ENCODE results near the gene EHMT1. TPM values are rescaled to one million over a fixed set of nuclear protein-coding genes. Genes with fewer than 3 reads are reported as not detected.
A peak's percentile ranks its signal among the peaks of the same experiment; 100 is the strongest.
"Not testable (repeated sequence)": the region's sequence is repeated elsewhere in the genome, so short reads cannot be mapped to it uniquely, and the experiment has no call there.

EHMT1 gene
- total RNA-seq, 1 experiment from 2014 or later, result 38.4 TPM

DNA sequence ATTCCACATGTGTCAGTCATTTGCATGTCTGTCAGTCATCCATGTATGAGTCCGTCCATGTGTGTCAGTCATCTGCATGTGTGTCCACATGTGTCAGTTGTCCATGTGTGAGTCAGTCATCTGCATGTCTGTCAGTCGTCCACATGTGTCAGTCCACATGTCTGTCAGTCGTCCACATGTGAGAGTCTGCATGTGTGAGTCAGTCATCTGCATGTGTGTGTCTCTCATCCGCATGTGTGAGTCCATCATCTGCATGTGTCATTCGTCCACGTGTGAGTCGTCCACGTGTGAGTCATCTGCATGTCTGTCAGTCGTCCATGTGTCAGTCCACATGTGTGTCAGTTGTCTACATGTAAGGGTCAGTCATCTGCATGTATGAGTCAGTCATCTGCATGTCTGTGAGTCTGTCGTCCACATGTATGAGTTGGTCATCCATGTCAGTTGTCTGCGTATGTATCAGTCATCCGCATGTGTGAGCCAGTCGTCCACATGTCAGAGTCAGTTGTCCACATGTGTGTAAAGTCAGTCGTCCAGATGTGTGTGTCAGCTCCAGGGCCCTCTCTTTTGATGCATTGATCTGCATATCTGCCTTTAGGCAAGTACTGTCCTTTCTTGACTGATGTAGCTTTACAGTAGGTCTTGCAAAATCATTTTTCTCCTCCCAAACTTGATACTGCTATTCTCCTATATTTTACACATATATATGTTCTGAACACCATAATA lies 186.3 kb downstream of the EHMT1 start:
- peak; percentile 15 for DNase-seq (ENCODE audit: low read depth)

GRCh38 chr9:137807721-137808703 lies 189.2 kb downstream of the EHMT1 start:
- DNase-seq (ENCODE audit: low read depth), result no peak

- no peak for DNase-seq (ENCODE audit: low read depth)
These were observed 190.3 kb downstream of the EHMT1 start for GRCh38 chr9:137809040-137809576.

DNA sequence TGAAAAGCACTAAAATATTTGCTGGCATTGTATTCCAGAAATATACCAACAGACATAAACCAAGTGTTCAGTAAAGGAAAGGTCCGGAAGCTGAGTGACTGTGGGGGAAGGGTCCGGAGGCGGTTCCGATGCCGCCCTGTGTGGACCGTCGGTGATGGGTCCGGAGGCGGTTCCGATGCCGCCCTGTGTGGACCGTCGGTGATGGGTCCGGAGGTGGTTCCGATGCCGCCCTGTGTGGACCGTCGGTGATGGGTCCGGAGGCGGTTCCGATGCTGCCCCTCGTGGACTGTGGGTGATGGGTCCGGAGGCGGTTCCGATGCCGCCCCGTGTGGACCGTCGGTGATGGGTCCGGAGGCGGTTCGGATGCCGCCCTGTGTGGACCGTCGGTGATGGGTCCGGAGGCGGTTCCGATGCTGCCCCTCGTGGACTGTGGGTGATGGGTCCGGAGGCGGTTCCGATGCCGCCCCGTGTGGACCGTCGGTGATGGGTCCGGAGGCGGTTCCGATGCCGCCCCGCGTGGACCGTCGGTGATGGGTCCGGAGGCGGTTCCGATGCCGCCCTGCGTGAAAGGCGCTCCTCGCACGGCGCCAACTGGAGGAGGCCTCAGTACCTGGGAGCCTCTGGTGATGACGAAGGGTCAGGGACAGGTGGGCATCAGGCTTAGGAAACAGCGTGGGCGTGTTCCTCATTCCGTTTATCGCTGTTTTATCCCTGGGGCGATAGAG lies 191.1 kb downstream of the EHMT1 start:
- not testable (repeated sequence) for DNase-seq (ENCODE audit: low read depth)

DNA sequence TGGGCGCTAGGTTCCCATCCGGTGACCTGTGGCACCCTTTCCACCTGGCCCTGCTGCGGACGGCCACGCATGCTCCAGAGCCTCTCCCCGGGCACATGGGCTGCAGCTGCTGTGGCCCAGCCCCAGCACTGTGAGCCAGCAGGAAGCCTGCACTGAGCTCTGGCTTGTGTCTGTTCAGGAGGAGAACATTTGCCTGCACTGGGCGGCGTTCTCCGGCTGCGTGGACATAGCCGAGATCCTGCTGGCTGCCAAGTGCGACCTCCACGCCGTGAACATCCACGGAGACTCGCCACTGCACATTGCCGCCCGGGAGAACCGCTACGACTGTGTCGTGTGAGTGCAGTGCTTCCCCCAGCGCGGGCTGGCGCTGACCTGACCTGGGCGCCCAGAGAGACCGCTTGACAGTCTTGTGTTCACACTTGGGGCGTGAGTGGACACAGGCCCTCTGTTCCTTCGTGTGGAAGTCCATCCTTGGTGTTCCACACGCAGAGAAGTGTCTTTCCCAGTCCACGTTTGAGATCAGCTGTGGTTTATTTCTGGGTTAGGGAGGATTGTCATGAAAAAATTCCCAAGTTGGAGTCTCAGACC lies 192.6 kb downstream of the EHMT1 start:
- no peak for DNase-seq (ENCODE audit: low read depth)

DNA sequence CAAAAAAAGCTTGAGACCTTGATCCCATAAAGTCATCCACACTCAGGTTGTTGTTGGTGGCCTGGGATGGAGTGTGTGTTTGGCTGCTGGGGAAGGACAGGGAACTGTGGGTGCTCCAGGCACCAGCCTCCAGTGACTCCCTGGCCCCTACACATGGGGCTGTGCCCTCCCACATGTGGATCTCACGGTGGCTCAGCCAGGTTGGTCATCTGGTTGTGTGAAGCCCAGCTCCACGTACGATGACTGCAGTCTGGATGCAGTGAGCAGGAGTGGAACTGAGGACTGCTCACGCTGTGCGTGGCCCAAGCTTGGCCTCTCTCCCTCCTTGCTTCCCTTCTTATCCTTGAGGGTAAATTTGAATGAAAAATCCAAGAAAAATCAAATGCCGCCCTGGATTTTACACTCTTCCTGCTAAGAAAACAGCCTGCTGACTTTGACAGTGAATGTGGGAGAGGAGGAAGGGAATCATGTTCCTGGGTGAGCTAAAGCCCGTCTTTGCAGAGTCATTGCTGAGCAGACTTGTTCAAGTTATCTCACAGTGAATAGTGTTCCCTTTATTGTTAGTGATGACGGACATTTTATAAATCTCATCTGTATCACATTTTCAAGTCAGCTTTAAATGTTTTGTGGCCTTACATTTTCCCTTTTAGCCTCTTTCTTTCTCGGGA lies 193.7 kb downstream of the EHMT1 start:
- no peak for DNase-seq (ENCODE audit: low read depth)

- no peak for DNase-seq (ENCODE audit: low read depth)
These were observed 194.4 kb downstream of the EHMT1 start for GRCh38 chr9:137813167-137813566.

GRCh38 chr9:137813651-137814415 lies 195.0 kb downstream of the EHMT1 start:
- DNase-seq (ENCODE audit: low read depth), result no peak

GRCh38 chr9:137814436-137814835 lies 195.6 kb downstream of the EHMT1 start:
- no peak for DNase-seq (ENCODE audit: low read depth)

- no peak for DNase-seq (ENCODE audit: low read depth)
These were observed 196.0 kb downstream of the EHMT1 start for GRCh38 chr9:137814841-137815240.

- no peak for DNase-seq (ENCODE audit: low read depth)
These were observed 196.8 kb downstream of the EHMT1 start for GRCh38 chr9:137815256-137816255.

GRCh38 chr9:137816531-137817235 lies 197.9 kb downstream of the EHMT1 start:
- no peak for DNase-seq (ENCODE audit: low read depth)

DNA sequence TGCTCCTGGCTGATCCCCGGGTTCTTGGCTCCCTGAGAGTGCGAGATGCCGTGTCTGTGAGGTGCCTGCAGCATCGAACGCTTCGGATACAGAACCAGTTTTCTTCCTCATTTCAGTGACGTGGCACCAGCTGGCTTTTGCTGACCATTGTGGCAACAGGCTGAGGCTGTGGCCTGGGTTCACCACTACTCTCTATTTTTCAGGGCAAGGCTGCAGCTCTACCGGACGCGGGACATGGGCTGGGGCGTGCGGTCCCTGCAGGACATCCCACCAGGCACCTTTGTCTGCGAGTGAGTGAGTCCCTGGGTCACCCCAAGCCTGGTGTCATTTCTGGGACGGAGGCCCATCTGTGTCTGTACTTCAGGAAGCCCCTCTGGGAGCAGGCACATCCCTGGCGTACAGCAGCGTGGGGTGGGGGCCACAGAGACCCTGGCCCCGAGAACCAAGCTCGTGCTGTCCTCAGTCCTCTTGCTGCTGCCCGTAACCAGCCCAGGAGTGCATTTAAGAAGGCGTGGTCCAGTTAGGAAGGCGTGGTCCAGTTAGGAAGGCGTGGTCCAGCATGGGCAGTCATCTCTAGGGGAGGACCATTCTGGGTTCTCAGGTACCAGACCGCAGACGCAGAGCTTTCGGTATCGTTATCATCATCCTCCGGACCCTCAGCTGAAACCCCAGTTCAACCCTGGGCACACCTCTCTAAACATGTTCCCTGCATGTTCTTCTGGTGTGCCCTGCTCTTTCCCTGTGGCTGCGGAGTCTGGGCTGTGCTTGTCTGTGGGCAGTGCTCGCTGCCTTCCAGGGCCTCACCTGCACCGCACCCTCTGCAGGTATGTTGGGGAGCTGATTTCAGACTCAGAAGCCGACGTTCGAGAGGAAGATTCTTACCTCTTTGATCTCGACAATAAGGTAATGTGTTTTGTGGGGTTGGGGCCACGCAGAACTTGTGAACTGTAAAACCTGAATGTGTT lies 198.7 kb downstream of the EHMT1 start:
- no peak for DNase-seq (ENCODE audit: low read depth)

GRCh38 chr9:137818286-137818685 lies 199.5 kb downstream of the EHMT1 start:
- no peak for DNase-seq (ENCODE audit: low read depth)

- DNase-seq (ENCODE audit: low read depth), result no peak
These were observed 201.5 kb downstream of the EHMT1 start for GRCh38 chr9:137820161-137820855.

Measured in M059J (cell line).